ENCODE data around the gene TRIM44. TPM values are rescaled to one million over a fixed set of nuclear protein-coding genes. Genes with fewer than 3 reads are reported as not detected.
"Not testable (repeated sequence)": the region's sequence is repeated elsewhere in the genome, so short reads cannot be mapped to it uniquely, and the experiment has no call there.

TRIM44 gene
- total RNA-seq, 6 experiments from 2014 or later, result 13.9 to 37.1 (median 31.9) TPM

GRCh38 chr11:35662061-35662648, 420 bp upstream of the TRIM44 start:
- peak; percentile 84 to 91 (median 88) for ATAC-seq
- intact Hi-C loops (cut with DNase I), result no loop called here
- Histone ChIP-seq H3K4me1 (peaks cover 0 to 37% (median 9%) of the 10 kb centered on the region in 4 donors), H3K36me3 (no peaks in the 10 kb centered on the region), H3K4me3 (peak overlapping the region; percentile 74 to 87 (median 80)), H3K9me3 (no peaks in the 10 kb centered on the region), H3K27ac (peak overlapping the region; percentile 94 to 99 (median 98)), H3K27me3 (no peaks in the 10 kb centered on the region)
- WGBS (ENCODE audit: insufficient coverage, low coverage, low lambda C conversion rate, missing lambda C conversion rate), result 0% methylated on average over 11 of the region's 12 CpGs
- TF ChIP-seq POLR2A (IDR thresholded peaks at IDR 0.05), result no peak
- TF ChIP-seq, protein P1, sequence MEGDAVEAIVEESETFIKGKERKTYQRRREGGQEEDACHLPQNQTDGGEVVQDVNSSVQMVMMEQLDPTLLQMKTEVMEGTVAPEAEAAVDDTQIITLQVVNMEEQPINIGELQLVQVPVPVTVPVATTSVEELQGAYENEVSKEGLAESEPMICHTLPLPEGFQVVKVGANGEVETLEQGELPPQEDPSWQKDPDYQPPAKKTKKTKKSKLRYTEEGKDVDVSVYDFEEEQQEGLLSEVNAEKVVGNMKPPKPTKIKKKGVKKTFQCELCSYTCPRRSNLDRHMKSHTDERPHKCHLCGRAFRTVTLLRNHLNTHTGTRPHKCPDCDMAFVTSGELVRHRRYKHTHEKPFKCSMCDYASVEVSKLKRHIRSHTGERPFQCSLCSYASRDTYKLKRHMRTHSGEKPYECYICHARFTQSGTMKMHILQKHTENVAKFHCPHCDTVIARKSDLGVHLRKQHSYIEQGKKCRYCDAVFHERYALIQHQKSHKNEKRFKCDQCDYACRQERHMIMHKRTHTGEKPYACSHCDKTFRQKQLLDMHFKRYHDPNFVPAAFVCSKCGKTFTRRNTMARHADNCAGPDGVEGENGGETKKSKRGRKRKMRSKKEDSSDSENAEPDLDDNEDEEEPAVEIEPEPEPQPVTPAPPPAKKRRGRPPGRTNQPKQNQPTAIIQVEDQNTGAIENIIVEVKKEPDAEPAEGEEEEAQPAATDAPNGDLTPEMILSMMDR (IDR thresholded peaks at IDR 0.05), result no peak
- DNase-seq, result peak; percentile 63 to 79 (median 77)

DNA sequence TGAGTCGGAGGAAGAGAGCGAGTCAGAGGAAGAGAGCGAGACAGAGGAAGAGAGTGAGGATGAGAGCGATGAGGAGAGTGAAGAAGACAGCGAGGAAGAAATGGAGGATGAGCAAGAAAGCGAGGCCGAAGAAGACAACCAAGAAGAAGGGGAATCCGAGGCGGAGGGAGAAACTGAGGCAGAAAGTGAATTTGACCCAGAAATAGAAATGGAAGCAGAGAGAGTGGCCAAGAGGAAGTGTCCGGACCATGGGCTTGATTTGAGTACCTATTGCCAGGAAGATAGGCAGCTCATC, 780 bp downstream of the TRIM44 start:
- no peaks in the 10 kb centered on the region for H3K9me3 ChIP-seq
- peaks cover 0 to 34% (median 7%) of the 10 kb centered on the region in 4 donors for H3K4me1 ChIP-seq
- intact Hi-C loops (cut with DNase I), result no loop called here
- peak overlapping the region; percentile 94 to 99 (median 98) for H3K27ac ChIP-seq
- 66% methylated on average over 10 of the region's 10 CpGs for WGBS (ENCODE audit: insufficient coverage, low coverage, low lambda C conversion rate, missing lambda C conversion rate)
- H3K36me3 ChIP-seq, result no peaks in the 10 kb centered on the region
- H3K4me3 ChIP-seq, result peak overlapping the region; percentile 74 to 87 (median 80)
- H3K27me3 ChIP-seq, result no peaks in the 10 kb centered on the region
- ATAC-seq, result no peak
- no peak for DNase-seq
- TF ChIP-seq POLR2A (IDR thresholded peaks at IDR 0.05), result no peak
- TF ChIP-seq, protein P1 (IDR thresholded peaks at IDR 0.05), result no peak

- intact Hi-C loops (cut with DNase I), result no loop called here
- TF ChIP-seq POLR2A (IDR thresholded peaks at IDR 0.05), result no peak
- TF ChIP-seq, protein P1 (IDR thresholded peaks at IDR 0.05), result no peak
- ATAC-seq (no peak), DNase-seq (no peak)
- Histone ChIP-seq H3K4me1 (peaks cover 0 to 34% (median 3%) of the 10 kb centered on the region in 4 donors), H3K27me3 (no peaks in the 10 kb centered on the region), H3K36me3 (no peaks in the 10 kb centered on the region), H3K27ac (no peak overlapping the region), H3K4me3 (no peak overlapping the region), H3K9me3 (no peaks in the 10 kb centered on the region)
- whole genome bisulfite sequencing (ENCODE audit: insufficient coverage, low coverage, low lambda C conversion rate, missing lambda C conversion rate), result 95% methylated on average over 5 of the region's 5 CpGs
Observed at GRCh38 chr11:35664977-35665441, 2.4 kb downstream of the TRIM44 start.

DNA sequence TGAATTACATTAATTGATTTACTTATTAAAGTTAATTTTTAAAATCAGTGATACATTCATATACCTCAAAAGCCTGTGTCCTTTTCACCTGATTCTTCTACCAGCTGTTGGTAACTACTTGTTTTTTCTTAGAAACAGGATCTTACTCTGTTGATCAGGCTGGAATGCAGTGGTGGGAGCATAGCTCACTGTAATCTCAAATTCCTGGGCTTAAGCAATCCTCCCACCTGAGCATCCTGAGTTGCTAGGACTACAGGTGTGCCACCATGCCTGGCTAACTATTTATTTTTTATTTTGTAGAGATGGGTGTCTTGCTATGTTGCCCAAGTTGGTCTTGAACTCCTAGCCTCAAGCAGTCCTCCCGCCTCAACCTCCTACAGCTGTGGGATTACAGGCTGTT, 4.7 kb downstream of the TRIM44 start:
- Histone ChIP-seq H3K4me1 (peaks cover 0 to 38% (median 7%) of the 10 kb centered on the region in 4 donors), H3K9me3 (no peaks in the 10 kb centered on the region), H3K27ac (no peak overlapping the region), H3K27me3 (no peaks in the 10 kb centered on the region), H3K36me3 (no peaks in the 10 kb centered on the region), H3K4me3 (no peak overlapping the region)
- TF ChIP-seq, protein P1 (IDR thresholded peaks at IDR 0.05), result no peak
- no peak for TF ChIP-seq POLR2A (IDR thresholded peaks at IDR 0.05)
- no peak for ATAC-seq
- no peak for DNase-seq
- WGBS (ENCODE audit: insufficient coverage, low coverage, low lambda C conversion rate, missing lambda C conversion rate), result 100% methylated on average over 1 of the region's 1 CpG
- intact Hi-C loops (cut with DNase I), result no loop called here

GRCh38 chr11:35668350-35668749, 5.8 kb downstream of the TRIM44 start:
- peaks cover 0 to 39% (median 7%) of the 10 kb centered on the region in 4 donors for H3K4me1 ChIP-seq
- H3K36me3 ChIP-seq; H3K9me3 ChIP-seq; DNase-seq; H3K27ac ChIP-seq; H3K27me3 ChIP-seq; intact Hi-C loops (cut with DNase I); ATAC-seq; H3K4me3 ChIP-seq: not testable (repeated sequence)
- 100% methylated on average over 3 of the region's 3 CpGs for WGBS (ENCODE audit: insufficient coverage, low coverage, low lambda C conversion rate, missing lambda C conversion rate)

Data from right lobe of liver (tissue), 6 donors.